ENCODE data around the gene CDIPT.

The CDIPT gene

GRCh38 chr16:29862383-29862883 lies 593 bp downstream of the CDIPT start:
- peaks cover 27% of the 10 kb centered on the region for H3K36me3 ChIP-seq (ENCODE audit: control insufficient read depth, insufficient read depth, low read length)
- peaks cover 19% of the 10 kb centered on the region for H3K4me1 ChIP-seq (ENCODE audit: control insufficient read depth, insufficient read depth, low read length, poor library complexity, severe bottlenecking)
- peak overlapping the region; percentile 96 for H3K4me3 ChIP-seq (ENCODE audit: insufficient read depth, low read depth, low read length, poor library complexity, severe bottlenecking)
- peak overlapping the region; percentile 93 for H3K27ac ChIP-seq (ENCODE audit: insufficient read depth, low read length, poor library complexity, severe bottlenecking)
- DNase-seq, result no peak
- no peaks in the 10 kb centered on the region for H3K9me3 ChIP-seq (ENCODE audit: control insufficient read depth, low read length)
- H3K27me3 ChIP-seq (replicated peaks; ENCODE audit: control insufficient read depth, insufficient read depth, low read length, poor library complexity, severe bottlenecking), result no peaks in the 10 kb centered on the region

GRCh38 chr16:29860218-29860617 lies 2.8 kb downstream of the CDIPT start:
- DNase-seq, result no peak
- no peak overlapping the region for H3K4me3 ChIP-seq (ENCODE audit: insufficient read depth, low read depth, low read length, poor library complexity, severe bottlenecking)

GRCh38 chr16:29858974-29859373 lies 4.1 kb downstream of the CDIPT start:
- Histone ChIP-seq H3K27ac (ENCODE audit: insufficient read depth, low read length, poor library complexity, severe bottlenecking) (no peak overlapping the region), H3K36me3 (ENCODE audit: control insufficient read depth, insufficient read depth, low read length) (peaks cover 27% of the 10 kb centered on the region), H3K9me3 (ENCODE audit: control insufficient read depth, low read length) (no peaks in the 10 kb centered on the region), H3K4me1 (ENCODE audit: control insufficient read depth, insufficient read depth, low read length, poor library complexity, severe bottlenecking) (peaks cover 19% of the 10 kb centered on the region), H3K4me3 (ENCODE audit: insufficient read depth, low read depth, low read length, poor library complexity, severe bottlenecking) (no peak overlapping the region), H3K27me3 (replicated peaks; ENCODE audit: control insufficient read depth, insufficient read depth, low read length, poor library complexity, severe bottlenecking) (no peaks in the 10 kb centered on the region)
- DNase-seq, result no peak

More at GRCh38 chr16:29860218-29860617, 2.8 kb downstream of the CDIPT start:
- Histone ChIP-seq H3K36me3 (ENCODE audit: control insufficient read depth, insufficient read depth, low read length) (peaks cover 27% of the 10 kb centered on the region), H3K27ac (ENCODE audit: insufficient read depth, low read length, poor library complexity, severe bottlenecking) (no peak overlapping the region), H3K4me1 (ENCODE audit: control insufficient read depth, insufficient read depth, low read length, poor library complexity, severe bottlenecking) (peaks cover 19% of the 10 kb centered on the region), H3K9me3 (ENCODE audit: control insufficient read depth, low read length) (no peaks in the 10 kb centered on the region), H3K27me3 (replicated peaks; ENCODE audit: control insufficient read depth, insufficient read depth, low read length, poor library complexity, severe bottlenecking) (no peaks in the 10 kb centered on the region)

GRCh38 chr16:29858149-29858849 lies 4.7 kb downstream of the CDIPT start:
- H3K4me3 ChIP-seq (ENCODE audit: insufficient read depth, low read depth, low read length, poor library complexity, severe bottlenecking), result no peak overlapping the region
- peaks cover 27% of the 10 kb centered on the region for H3K36me3 ChIP-seq (ENCODE audit: control insufficient read depth, insufficient read depth, low read length)
- H3K4me1 ChIP-seq (ENCODE audit: control insufficient read depth, insufficient read depth, low read length, poor library complexity, severe bottlenecking), result peaks cover 15% of the 10 kb centered on the region
- no peaks in the 10 kb centered on the region for H3K9me3 ChIP-seq (ENCODE audit: control insufficient read depth, low read length)
- no peaks in the 10 kb centered on the region for H3K27me3 ChIP-seq (replicated peaks; ENCODE audit: control insufficient read depth, insufficient read depth, low read length, poor library complexity, severe bottlenecking)
- DNase-seq, result no peak
- no peak overlapping the region for H3K27ac ChIP-seq (ENCODE audit: insufficient read depth, low read length, poor library complexity, severe bottlenecking)

GRCh38 chr16:29857133-29857760 lies 5.8 kb downstream of the CDIPT start:
- H3K4me3 ChIP-seq (ENCODE audit: insufficient read depth, low read depth, low read length, poor library complexity, severe bottlenecking), result no peak overlapping the region
- no peak for DNase-seq
- no peaks in the 10 kb centered on the region for H3K27me3 ChIP-seq (replicated peaks; ENCODE audit: control insufficient read depth, insufficient read depth, low read length, poor library complexity, severe bottlenecking)
- peaks cover 11% of the 10 kb centered on the region for H3K4me1 ChIP-seq (ENCODE audit: control insufficient read depth, insufficient read depth, low read length, poor library complexity, severe bottlenecking)
- H3K27ac ChIP-seq (ENCODE audit: insufficient read depth, low read length, poor library complexity, severe bottlenecking), result no peak overlapping the region
- no peaks in the 10 kb centered on the region for H3K9me3 ChIP-seq (ENCODE audit: control insufficient read depth, low read length)
- peaks cover 27% of the 10 kb centered on the region for H3K36me3 ChIP-seq (ENCODE audit: control insufficient read depth, insufficient read depth, low read length)

GRCh38 chr16:29854520-29855100 lies 8.4 kb downstream of the CDIPT start:
- no peaks in the 10 kb centered on the region for H3K4me1 ChIP-seq (ENCODE audit: control insufficient read depth, insufficient read depth, low read length, poor library complexity, severe bottlenecking)
- no peak overlapping the region for H3K27ac ChIP-seq (ENCODE audit: insufficient read depth, low read length, poor library complexity, severe bottlenecking)
- H3K9me3 ChIP-seq (ENCODE audit: control insufficient read depth, low read length), result no peaks in the 10 kb centered on the region
- no peak overlapping the region for H3K4me3 ChIP-seq (ENCODE audit: insufficient read depth, low read depth, low read length, poor library complexity, severe bottlenecking)
- peaks cover 16% of the 10 kb centered on the region for H3K36me3 ChIP-seq (ENCODE audit: control insufficient read depth, insufficient read depth, low read length)
- no peak for DNase-seq
- H3K27me3 ChIP-seq (replicated peaks; ENCODE audit: control insufficient read depth, insufficient read depth, low read length, poor library complexity, severe bottlenecking), result no peaks in the 10 kb centered on the region

- H3K27me3 ChIP-seq (replicated peaks; ENCODE audit: control insufficient read depth, insufficient read depth, low read length, poor library complexity, severe bottlenecking), result no peaks in the 10 kb centered on the region
- no peaks in the 10 kb centered on the region for H3K9me3 ChIP-seq (ENCODE audit: control insufficient read depth, low read length)
- DNase-seq, result no peak
- peaks cover 2% of the 10 kb centered on the region for H3K36me3 ChIP-seq (ENCODE audit: control insufficient read depth, insufficient read depth, low read length)
- H3K27ac ChIP-seq (ENCODE audit: insufficient read depth, low read length, poor library complexity, severe bottlenecking), result no peak overlapping the region
- H3K4me1 ChIP-seq (ENCODE audit: control insufficient read depth, insufficient read depth, low read length, poor library complexity, severe bottlenecking), result no peaks in the 10 kb centered on the region
- no peak overlapping the region for H3K4me3 ChIP-seq (ENCODE audit: insufficient read depth, low read depth, low read length, poor library complexity, severe bottlenecking)
Observed at GRCh38 chr16:29852654-29853053, 10.4 kb downstream of the CDIPT start.

- Histone ChIP-seq H3K9me3 (ENCODE audit: control insufficient read depth, low read length) (no peaks in the 10 kb centered on the region), H3K4me1 (ENCODE audit: control insufficient read depth, insufficient read depth, low read length, poor library complexity, severe bottlenecking) (no peaks in the 10 kb centered on the region), H3K27me3 (replicated peaks; ENCODE audit: control insufficient read depth, insufficient read depth, low read length, poor library complexity, severe bottlenecking) (no peaks in the 10 kb centered on the region), H3K36me3 (ENCODE audit: control insufficient read depth, insufficient read depth, low read length) (peaks cover 17% of the 10 kb centered on the region), H3K4me3 (ENCODE audit: insufficient read depth, low read depth, low read length, poor library complexity, severe bottlenecking) (no peak overlapping the region), H3K27ac (ENCODE audit: insufficient read depth, low read length, poor library complexity, severe bottlenecking) (no peak overlapping the region)
- no peak for DNase-seq
Observed at GRCh38 chr16:29850998-29851397, 12.0 kb downstream of the CDIPT start.

GRCh38 chr16:29849505-29849904 lies 13.5 kb downstream of the CDIPT start:
- H3K4me1 ChIP-seq (ENCODE audit: control insufficient read depth, insufficient read depth, low read length, poor library complexity, severe bottlenecking), result no peaks in the 10 kb centered on the region
- H3K27me3 ChIP-seq (replicated peaks; ENCODE audit: control insufficient read depth, insufficient read depth, low read length, poor library complexity, severe bottlenecking), result no peaks in the 10 kb centered on the region
- no peak for DNase-seq
- H3K36me3 ChIP-seq (ENCODE audit: control insufficient read depth, insufficient read depth, low read length), result peaks cover 32% of the 10 kb centered on the region
- H3K9me3 ChIP-seq (ENCODE audit: control insufficient read depth, low read length), result no peaks in the 10 kb centered on the region
- no peak overlapping the region for H3K27ac ChIP-seq (ENCODE audit: insufficient read depth, low read length, poor library complexity, severe bottlenecking)
- no peak overlapping the region for H3K4me3 ChIP-seq (ENCODE audit: insufficient read depth, low read depth, low read length, poor library complexity, severe bottlenecking)
